CD4-positive, alpha-beta T cell (primary cell): ENCODE measurements around the gene ARF6. TPM values are rescaled to one million over a fixed set of nuclear protein-coding genes. Genes with fewer than 3 reads are reported as not detected.

ENCODE experiments used
- ATAC-seq: fragments of 200-7000 bp; cut with Tn5 transposase; one replicate; pipeline ENCODE4 v1.10.0; 2022; ENCODE audit warnings: mild to moderate bottlenecking; ENCODE audit not compliant: poor library complexity
- CTCF ChIA-PET: fragments of 350-600 bp; sonication (Branson Sonifier 250); formaldehyde crosslinking; loops from one replicate; lab custom pipeline; 2021; ENCODE audit warnings: antibody characterized with exemption, inconsistent platforms; lab: Charles Lee
- POLR2A ChIA-PET: fragments of 350-600 bp; sonication (Branson Sonifier 250); formaldehyde crosslinking; loops from one replicate; lab custom pipeline; 2021; ENCODE audit warnings: antibody characterized with exemption, inconsistent platforms; lab: Charles Lee
- DNase-seq, 14 experiments: peaks; one replicate each; pipeline ENCODE4 v3.0.0-alpha.2; 2013 to 2020; ENCODE audit warnings: mixed read lengths in 2 of 14
- H3K27ac ChIP-seq, 2 donors: one replicate each; pipeline versions ENCODE4 v1.5.1 to v1.7.0; 2013; ENCODE audit warnings: low read length in 2 of 2, low read depth in 1 of 2, mild to moderate bottlenecking in 1 of 2
- H3K27me3 ChIP-seq, 2 experiments: 1 replicate in 1 of 2; 2 replicates in 1 of 2; pipeline versions ENCODE4 v1.6.1 to v1.7.0; 2013; ENCODE audit warnings: low read length in 2 of 2, control low read depth in 1 of 2, mild to moderate bottlenecking in 1 of 2, moderate library complexity in 1 of 2; ENCODE audit not compliant: insufficient read depth in 2 of 2, control insufficient read depth in 1 of 2
- H3K36me3 ChIP-seq: one replicate; pipeline ENCODE4 v1.6.1; 2013; ENCODE audit warnings: low read length, control low read depth; ENCODE audit not compliant: insufficient read depth
- H3K4me1 ChIP-seq: one replicate; pipeline ENCODE4 v1.6.1; 2013; ENCODE audit warnings: low read length, control low read depth; ENCODE audit not compliant: insufficient read depth
- H3K4me3 ChIP-seq: one replicate; pipeline ENCODE4 v1.5.1; 2013; ENCODE audit warnings: mild to moderate bottlenecking, low read length, moderate library complexity
- H3K9me3 ChIP-seq, 2 experiments: 1 replicate in 1 of 2; 2 replicates in 1 of 2; pipeline versions ENCODE4 v1.6.1 to v1.7.0; 2013; ENCODE audit warnings: low read length in 2 of 2, mild to moderate bottlenecking in 2 of 2, control low read depth in 1 of 2, moderate library complexity in 1 of 2; ENCODE audit not compliant: control insufficient read depth in 1 of 2, insufficient read depth in 1 of 2
- H3K27ac Mint-ChIP-seq: one replicate; pipeline ENCODE4 v1.8.0; 2020; ENCODE audit warnings: mixed read lengths
- H3K27me3 Mint-ChIP-seq: one replicate; pipeline ENCODE4 v1.8.0; 2021; ENCODE audit warnings: mixed read lengths
- H3K36me3 Mint-ChIP-seq: one replicate; pipeline ENCODE4 v1.8.0; 2021; ENCODE audit warnings: low read depth, mixed read lengths
- H3K4me1 Mint-ChIP-seq: one replicate; pipeline ENCODE4 v1.8.0; 2021; ENCODE audit warnings: low read depth, mixed read lengths
- H3K4me3 Mint-ChIP-seq: one replicate; pipeline ENCODE4 v1.8.0; 2020; ENCODE audit warnings: mild to moderate bottlenecking, mixed read lengths
- H3K9me3 Mint-ChIP-seq: one replicate; pipeline ENCODE4 v1.8.0; 2020; ENCODE audit warnings: mixed read lengths
- CTCF ChIP-seq: fragments of 200-600 bp; IDR thresholded peaks from one replicate; pipeline ENCODE4 v1.8.0; 2022; ENCODE audit warnings: antibody characterized with exemption, mild to moderate bottlenecking
- intact Hi-C, 2 experiments: fragments of 100-400 bp; cut with DNase I in 1 of 2; cut with micrococcal nuclease in 1 of 2; formaldehyde crosslinking; loops; one replicate each; pipeline versions ENCODE4 v1.15.1 to v1.9.0; 2023 to 2025; cut with DNase I, micrococcal nuclease
- total RNA-seq, 174 experiments: library from RNA in 2 of 174; stranded (reverse) in 2 of 174; gene quantifications; one replicate each; pipeline ENCODE4 v1.2.3 and lab custom pipeline; 2021 to 2026

The ARF6 gene
- total RNA-seq, 2 experiments from 2014 or later: 67.2 to 69.7 TPM

DNA sequence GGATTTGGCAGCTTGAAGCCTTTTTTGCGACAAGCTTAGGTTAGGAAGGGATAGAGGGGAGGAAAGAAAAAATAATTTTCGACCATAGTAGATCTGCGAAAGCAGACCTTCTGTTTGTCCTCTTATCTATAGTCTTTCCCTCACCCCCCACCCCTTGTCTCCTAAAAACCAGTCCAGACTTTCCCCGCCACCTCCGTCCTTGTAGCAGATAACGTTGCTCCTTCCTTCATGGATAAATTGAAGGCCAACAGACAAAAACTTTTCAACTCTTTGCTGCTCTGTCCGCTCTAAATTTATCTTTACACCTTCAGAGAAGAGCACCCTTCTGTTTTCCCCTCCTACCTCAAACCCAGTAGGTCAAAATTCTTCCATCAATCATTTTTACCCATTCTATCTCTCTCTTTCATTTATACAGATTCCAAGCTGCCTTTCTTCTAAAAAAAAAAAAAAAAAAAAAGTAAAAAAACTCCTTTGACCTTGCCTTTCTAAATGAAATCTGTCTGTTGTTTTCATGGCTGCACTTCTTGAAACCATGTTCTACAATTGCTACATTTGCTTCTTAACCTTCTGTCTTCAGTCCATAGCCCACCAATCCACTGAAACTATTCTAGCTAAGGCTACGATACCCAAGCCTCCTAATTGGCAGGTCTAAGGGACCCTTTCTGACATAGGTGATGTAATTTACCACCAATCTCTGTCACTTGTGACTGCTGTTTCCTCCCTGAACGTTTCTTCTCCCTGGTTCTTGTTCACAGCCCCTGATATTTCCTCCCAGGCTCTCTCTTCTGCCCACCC lies 29.2 kb upstream of the ARF6 start:
- Histone ChIP-seq H3K9me3 (peaks cover 0 to 3% of the 10 kb centered on the region in 2 experiments), H3K36me3 (no peaks in the 10 kb centered on the region), H3K27ac (peak overlapping the region; percentile 98), H3K4me1 (peaks cover 51% of the 10 kb centered on the region), H3K4me3 (peak overlapping the region; percentile 78), H3K27me3 (no peaks in the 10 kb centered on the region)
- DNase-seq (peak in 3 of 14 experiments; percentile 60 to 70 (median 66)), ATAC-seq (no peak)
- intact Hi-C loops: loop anchor here (2.0 to 10.0 kb wide), 8 partner anchors 29 to 969 kb away; partner anchors contain the start of genes DMAC2L (in 2 of the 2), L2HGDH (in 2 of the 2), ARF6 (in 1 of the 2) and NIN (in 1 of the 2)
- Mint-ChIP-seq H3K27me3 (peaks cover 15% of the 10 kb centered on the region), H3K4me3 (no peak overlapping the region), H3K27ac (no peak overlapping the region), H3K36me3 (peaks cover 3% of the 10 kb centered on the region), H3K9me3 (peaks cover 2% of the 10 kb centered on the region), H3K4me1 (peaks cover 24% of the 10 kb centered on the region)
- ChIA-PET CTCF (interaction anchor here (0.5 to 5.0 kb wide), 12 partner anchors 9 to 253 kb away, joined by 3 to 121 read pairs (median 10); partner anchors contain the start of genes NEMF and VCPKMT), POLR2A (interaction anchor here (0.5 to 8.7 kb wide), 41 partner anchors 9 to 938 kb away, joined by 3 to 220 read pairs (median 15); partner anchors contain the start of genes ARF6, DNAAF2, KLHDC2 and MGAT2)
- no peak for TF ChIP-seq CTCF

- POLR2A ChIA-PET: interaction anchor here (0.9 to 8.7 kb wide), 14 partner anchors 13 to 245 kb away, joined by 3 to 220 read pairs (median 6); partner anchors contain the start of gene NEMF
- Mint-ChIP-seq H3K36me3 (peaks cover 3% of the 10 kb centered on the region), H3K4me3 (no peak overlapping the region), H3K9me3 (peaks cover 2% of the 10 kb centered on the region), H3K4me1 (peaks cover 24% of the 10 kb centered on the region), H3K27me3 (peaks cover 15% of the 10 kb centered on the region), H3K27ac (no peak overlapping the region)
- intact Hi-C loops: loop anchor here (1.0 to 10.0 kb wide), 4 partner anchors 197 to 449 kb away; partner anchors contain the start of genes DMAC2L (in 2 of the 2), L2HGDH (in 2 of the 2) and SOS2 (in 1 of the 2)
- Histone ChIP-seq H3K27ac (no peak overlapping the region), H3K27me3 (no peaks in the 10 kb centered on the region), H3K9me3 (peaks cover 0 to 3% of the 10 kb centered on the region in 2 experiments), H3K4me1 (peaks cover 50% of the 10 kb centered on the region), H3K36me3 (no peaks in the 10 kb centered on the region), H3K4me3 (no peak overlapping the region)
- ATAC-seq: no peak
- CTCF ChIA-PET: interaction anchor here (0.6 to 1.7 kb wide), 22 partner anchors 13 to 249 kb away, joined by 3 to 10 read pairs (median 4); partner anchors contain the start of gene NEMF
- peak; percentile 61 to 88 (median 78) for DNase-seq
- TF ChIP-seq CTCF: peak; percentile 89
Observed at GRCh38 chr14:49865431-49865859, 27.4 kb upstream of the ARF6 start.
